ENCODE measurements around the gene SKP2.
"Not testable (repeated sequence)": the region's sequence is repeated elsewhere in the genome, so short reads cannot be mapped to it uniquely, and the experiment has no call there.

SKP2 gene

DNA sequence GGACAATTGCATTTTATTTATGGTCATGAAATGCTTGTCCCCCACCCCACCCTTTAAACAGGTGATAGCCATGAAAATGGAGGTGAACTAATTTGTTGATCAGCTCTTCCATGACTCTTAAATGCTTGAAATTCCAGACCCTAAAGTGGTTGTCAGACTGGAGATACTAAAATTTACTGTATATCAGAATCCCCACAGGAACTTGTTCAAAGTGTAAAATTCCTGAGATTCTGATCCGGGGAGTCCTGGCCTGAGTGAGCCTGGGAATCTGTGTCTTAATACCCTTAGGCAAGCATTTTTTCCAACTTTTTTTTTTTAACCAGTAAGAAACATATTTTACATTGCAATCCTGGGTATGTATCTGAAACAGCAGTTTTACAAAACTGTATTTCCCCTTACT lies 4.7 kb downstream of the SKP2 start:
- DNase-seq, result no peak

DNA sequence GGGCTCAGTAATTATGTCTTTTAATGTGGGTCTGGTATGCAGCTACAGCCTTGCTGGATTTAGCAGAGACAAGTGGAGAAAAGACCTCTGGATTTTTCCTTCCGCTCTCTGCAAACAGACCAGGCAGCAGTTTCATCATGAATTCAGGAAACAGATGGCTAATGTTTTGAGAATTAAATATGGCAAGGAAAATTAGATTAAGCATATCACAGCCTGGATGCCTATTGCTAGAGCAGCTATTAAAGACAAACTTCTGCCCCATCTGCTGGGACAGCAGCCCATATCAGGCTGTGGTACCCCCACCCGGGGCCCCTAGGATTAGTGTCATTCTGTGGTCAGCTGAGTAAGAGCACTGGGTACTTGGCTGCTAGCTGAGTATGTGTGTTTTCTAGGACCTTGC lies 6.2 kb downstream of the SKP2 start:
- no peak for DNase-seq

GRCh38 chr5:36160617-36161016 lies 8.7 kb downstream of the SKP2 start:
- no peak for DNase-seq

DNA sequence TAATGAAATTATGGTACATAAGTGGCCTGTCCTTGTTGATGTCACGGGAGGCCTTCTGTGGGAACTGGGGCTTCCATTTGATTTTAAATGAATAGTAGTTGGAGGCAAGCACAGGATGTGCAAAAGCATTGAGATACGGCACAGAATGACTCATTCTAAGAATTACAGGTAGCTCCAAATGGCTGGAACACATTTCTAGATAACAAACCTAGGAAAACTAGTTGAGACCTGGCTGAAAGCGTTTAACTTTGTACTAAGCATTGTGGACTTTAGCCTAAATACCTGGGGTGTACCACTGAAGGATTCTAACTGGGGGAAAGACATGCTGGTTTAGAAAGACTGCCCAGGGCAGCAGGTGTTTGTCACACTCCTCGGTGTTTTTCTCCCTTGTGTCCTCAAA lies 9.4 kb downstream of the SKP2 start:
- DNase-seq, result no peak

- peak in 17 of 56 donors; percentile 4 to 73 (median 34) for DNase-seq
Observed at GRCh38 chr5:36162810-36163486, 11.0 kb downstream of the SKP2 start.

- DNase-seq, result no peak
Observed at GRCh38 chr5:36164461-36164860, 12.6 kb downstream of the SKP2 start.

GRCh38 chr5:36168737-36169136 lies 16.8 kb downstream of the SKP2 start:
- no peak for DNase-seq

GRCh38 chr5:36170832-36171424 lies 19.0 kb downstream of the SKP2 start:
- no peak for DNase-seq

DNA sequence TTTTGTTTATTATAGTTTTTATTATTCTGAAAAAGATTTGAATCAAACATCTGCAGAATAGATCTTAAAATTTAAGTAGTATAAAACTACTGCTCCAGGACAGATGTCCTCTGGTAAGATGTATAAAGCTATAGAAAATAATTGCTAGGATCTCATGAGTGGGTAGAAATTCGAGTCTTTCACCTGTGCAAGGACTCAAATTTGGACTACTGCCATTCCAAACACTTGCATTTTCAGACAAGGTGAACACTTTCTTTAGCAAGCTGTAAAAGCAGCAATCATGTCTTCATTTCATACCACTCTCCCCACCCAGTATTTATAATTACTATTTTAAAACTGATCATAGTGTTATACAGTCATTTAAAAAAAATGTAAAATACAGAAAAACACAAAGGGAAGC lies 20.7 kb downstream of the SKP2 start:
- no peak for DNase-seq

DNA sequence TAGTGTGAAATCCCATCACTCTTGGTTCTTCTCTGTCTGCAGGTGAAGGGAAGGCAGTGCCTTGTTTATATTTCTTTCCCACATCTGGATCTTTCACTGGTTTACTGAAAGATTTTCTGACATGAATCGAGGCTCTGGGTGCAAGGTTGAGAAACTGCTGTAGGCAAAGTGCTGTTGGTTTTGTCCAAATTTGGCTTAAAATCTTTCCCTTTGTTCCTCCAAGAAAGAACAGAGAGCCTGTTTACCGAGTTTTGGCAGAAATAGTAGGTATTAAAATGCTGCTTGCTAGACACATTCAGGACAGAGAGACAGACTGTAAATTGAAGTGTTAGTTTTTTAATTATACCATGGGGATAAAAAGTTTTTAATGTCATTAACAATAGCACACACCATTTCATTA lies 21.5 kb downstream of the SKP2 start:
- no peak for DNase-seq

DNA sequence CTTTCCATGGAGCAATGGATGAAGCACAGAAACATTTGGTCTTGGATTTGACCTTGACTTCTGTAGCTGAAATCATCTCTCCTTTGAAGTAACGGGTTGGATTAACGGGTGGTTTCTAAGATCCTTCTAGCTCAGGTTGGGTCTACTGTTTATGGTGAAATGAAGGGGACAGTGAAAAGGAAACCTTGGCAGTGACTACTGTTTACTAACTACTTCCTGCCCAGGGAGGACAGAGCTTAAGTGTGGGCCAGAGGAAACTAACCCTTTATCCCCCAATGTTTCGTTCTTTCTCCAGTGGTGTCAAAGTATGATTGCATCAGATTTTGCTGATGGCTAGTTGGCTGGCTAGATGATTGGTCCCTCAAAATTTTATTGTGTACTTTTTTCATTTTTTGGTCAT lies 22.2 kb downstream of the SKP2 start:
- no peak for DNase-seq

- DNase-seq, result no peak
Observed at GRCh38 chr5:36175043-36175442, 23.1 kb downstream of the SKP2 start.

- no peak for DNase-seq
Observed at GRCh38 chr5:36177154-36177553, 25.2 kb downstream of the SKP2 start.

- peak in 1 of 56 donors; percentile 19 for DNase-seq
Observed at GRCh38 chr5:36177715-36178523, 26.0 kb downstream of the SKP2 start.

- no peak for DNase-seq
Observed at GRCh38 chr5:36178524-36178890, 26.6 kb downstream of the SKP2 start.

GRCh38 chr5:36179950-36180349 lies 28.0 kb downstream of the SKP2 start:
- DNase-seq, result no peak

DNA sequence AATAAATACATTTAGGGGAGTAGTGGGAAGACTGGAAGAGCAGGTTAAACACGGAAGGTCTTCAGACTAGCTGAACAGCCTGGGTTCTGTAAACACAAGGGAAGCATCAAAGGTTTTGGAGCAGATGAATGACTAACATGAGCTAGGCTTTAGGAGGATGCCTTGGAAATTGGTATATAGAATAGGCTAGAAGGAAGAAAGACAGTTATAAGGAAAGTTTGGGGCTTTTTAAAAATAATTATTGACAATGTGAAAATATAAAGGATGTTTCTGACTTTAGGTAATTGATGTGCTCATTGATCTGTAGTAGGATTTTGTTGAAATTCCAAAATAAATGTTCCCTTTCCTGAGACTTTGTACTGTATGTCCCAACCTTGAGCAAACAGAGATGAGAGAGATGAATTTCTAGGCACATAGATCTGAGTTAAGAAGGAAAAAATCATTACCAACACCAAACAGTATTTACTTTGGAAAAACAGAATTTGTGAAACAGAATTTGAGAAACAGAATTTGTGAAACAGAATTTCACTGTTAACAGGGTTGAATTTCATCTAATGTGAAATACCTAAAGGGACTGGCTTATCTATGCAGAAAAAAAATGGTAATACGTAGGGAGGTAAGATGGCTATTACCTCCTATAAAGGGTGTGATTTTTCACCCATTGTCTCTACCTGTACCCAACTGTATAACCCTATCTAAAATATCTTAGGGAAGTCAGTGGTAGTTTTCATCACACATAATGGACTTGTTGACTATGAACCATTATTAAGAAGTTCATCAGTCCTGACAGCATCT lies 28.8 kb downstream of the SKP2 start:
- no peak for DNase-seq

- no peak for DNase-seq
Observed at GRCh38 chr5:36181774-36182173, 29.9 kb downstream of the SKP2 start.

GRCh38 chr5:36184408-36184807 lies 32.5 kb downstream of the SKP2 start:
- DNase-seq, result not testable (repeated sequence)

DNA sequence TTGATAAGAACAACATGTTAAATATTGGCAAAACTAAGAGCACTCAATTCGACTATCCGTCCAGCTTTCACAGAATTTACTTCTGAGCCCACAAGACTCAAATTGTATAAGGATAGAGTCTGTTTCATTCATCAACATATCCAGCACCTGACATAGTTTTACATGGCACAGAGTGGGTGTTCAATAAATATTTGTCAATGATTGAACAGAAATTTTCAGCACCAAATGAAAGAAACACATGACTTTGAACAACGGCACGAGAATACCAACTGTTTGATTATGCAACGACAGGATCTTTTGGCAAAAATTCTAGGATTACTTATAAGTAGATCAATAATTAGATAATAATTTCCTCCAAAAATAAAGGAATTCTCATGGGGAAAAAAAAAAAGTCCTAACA lies 41.8 kb downstream of the SKP2 start:
- no peak for DNase-seq

GRCh38 chr5:36198281-36198680 lies 46.4 kb downstream of the SKP2 start:
- no peak for DNase-seq

GRCh38 chr5:36198783-36199182 lies 46.9 kb downstream of the SKP2 start:
- not testable (repeated sequence) for DNase-seq
